ENCODE measurements around the gene ESX1. TPM values are rescaled to one million over a fixed set of nuclear protein-coding genes. Genes with fewer than 3 reads are reported as not detected.
A peak's percentile ranks its signal among the peaks of the same experiment; 100 is the strongest.
"Not testable (repeated sequence)": the region's sequence is repeated elsewhere in the genome, so short reads cannot be mapped to it uniquely, and the experiment has no call there.

The ESX1 gene
- total RNA-seq, 1 donor: not detected

DNA sequence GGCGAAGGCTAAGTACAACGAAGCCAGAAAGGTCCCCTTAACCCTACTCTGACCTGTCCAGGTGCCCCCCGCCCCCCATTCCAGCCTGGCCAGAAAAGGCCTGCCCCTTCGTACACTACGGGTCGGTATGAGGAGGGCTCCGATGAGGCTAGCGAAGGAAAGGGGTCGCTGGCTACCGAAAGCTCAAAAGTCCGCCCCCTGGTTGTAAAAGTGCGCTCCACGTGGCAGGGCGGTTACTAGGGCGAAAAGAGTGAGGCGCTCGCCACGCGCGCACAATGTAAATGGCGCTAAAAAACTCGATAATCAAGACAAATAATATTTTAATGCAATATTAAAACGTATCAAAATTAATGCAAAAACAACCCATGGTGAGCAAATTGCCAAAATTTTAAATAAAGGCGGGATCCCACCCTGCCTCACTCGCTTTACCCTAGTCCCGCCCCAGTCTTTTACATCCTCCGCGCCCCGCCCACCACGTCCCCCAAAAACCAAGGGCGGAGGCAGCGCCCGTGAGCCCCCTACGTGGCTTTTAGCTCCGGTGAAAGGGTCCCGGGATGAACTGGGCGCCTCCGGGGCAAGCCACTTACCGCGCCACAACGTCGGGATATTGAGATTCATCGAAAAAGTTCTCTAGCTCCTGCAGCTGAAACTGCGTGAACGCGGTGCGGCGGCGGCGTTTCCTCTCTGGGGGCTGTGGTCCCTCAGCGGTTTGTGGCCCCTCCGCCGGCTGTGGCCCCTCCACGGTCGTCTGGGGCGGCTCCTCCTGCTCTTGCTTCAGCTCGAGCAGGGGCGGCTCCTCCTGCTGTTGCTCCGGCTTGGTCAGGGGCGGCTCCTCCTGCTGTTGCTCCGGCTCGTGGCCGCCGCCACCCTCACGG is 929 bp downstream of the ESX1 start:
- DNase-seq (ENCODE audit: low read depth): no peak
- TF ChIP-seq, protein P1, sequence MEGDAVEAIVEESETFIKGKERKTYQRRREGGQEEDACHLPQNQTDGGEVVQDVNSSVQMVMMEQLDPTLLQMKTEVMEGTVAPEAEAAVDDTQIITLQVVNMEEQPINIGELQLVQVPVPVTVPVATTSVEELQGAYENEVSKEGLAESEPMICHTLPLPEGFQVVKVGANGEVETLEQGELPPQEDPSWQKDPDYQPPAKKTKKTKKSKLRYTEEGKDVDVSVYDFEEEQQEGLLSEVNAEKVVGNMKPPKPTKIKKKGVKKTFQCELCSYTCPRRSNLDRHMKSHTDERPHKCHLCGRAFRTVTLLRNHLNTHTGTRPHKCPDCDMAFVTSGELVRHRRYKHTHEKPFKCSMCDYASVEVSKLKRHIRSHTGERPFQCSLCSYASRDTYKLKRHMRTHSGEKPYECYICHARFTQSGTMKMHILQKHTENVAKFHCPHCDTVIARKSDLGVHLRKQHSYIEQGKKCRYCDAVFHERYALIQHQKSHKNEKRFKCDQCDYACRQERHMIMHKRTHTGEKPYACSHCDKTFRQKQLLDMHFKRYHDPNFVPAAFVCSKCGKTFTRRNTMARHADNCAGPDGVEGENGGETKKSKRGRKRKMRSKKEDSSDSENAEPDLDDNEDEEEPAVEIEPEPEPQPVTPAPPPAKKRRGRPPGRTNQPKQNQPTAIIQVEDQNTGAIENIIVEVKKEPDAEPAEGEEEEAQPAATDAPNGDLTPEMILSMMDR (IDR thresholded peaks at IDR 0.05; ENCODE audit: insufficient read depth, low read depth, low read length): no peak
- H3K4me3 ChIP-seq (ENCODE audit: low read depth, low read length): peak overlapping the region; percentile 36

DNA sequence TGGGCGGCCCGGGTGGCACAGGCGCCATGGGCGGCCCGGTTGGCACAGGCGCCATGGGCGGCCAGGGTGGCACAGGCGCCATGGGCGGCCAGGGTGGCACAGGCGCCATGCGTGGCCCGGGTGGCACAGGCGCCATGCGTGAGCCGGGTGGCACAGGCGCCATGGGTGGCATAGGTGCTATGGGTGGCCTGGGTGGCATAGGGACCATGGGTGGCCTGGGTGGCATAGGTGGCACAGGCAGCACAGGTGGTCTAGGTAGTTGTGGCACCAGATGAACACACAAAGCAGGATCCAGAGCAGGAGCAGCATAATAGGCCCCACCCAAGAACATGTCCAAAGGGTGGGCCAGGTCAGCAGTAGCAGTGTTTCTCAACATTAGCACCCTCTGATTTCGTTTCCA is 4.3 kb downstream of the ESX1 start:
- no peak overlapping the region for H3K4me3 ChIP-seq (ENCODE audit: low read depth, low read length)
- DNase-seq (ENCODE audit: low read depth): no peak
- TF ChIP-seq, protein P1 (IDR thresholded peaks at IDR 0.05; ENCODE audit: insufficient read depth, low read depth, low read length): no peak

DNA sequence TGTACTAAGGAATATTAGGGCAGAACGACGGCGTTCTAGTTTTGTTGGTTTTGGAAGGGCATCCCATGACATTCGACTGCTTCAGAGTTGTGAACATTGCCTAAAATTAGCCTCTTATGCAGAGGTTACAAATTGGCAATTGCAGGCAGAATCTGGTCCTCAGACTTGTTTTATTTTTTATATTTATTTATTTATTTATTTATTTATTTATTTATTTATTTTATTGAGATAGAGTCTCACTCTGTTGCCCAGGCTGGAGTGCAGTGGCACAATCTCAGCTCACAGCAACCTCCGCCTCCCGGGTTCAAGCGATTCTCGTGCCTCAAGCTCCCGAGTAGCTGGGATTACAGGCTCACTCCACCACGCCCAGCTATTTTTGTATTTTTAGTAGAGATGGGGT is 24.7 kb downstream of the ESX1 start:
- H3K4me3 ChIP-seq (ENCODE audit: low read depth, low read length); DNase-seq (ENCODE audit: low read depth): not testable (repeated sequence)

DNA sequence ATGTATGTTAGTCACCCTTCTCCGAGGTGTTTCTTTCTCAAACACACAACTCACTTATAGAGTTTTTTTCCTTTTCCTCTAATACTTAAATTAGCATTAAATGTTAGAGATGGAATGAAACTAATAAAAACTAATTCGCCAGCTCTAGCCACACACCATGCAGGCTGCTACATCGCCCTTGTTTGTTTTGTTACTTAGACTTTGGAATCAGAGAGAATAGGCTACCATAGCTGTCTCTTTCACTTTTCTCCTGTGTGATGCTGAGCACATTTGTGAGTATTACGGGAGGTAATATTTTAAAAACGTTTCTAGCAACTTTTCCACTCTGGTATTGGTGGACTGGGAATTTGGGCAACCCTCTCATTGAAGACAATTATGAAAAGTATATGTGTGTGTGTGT is 43.5 kb downstream of the ESX1 start:
- no peak overlapping the region for H3K4me3 ChIP-seq (ENCODE audit: low read depth, low read length)
- TF ChIP-seq, protein P1 (IDR thresholded peaks at IDR 0.05; ENCODE audit: insufficient read depth, low read depth, low read length): no peak
- no peak for DNase-seq (ENCODE audit: low read depth)

DNA sequence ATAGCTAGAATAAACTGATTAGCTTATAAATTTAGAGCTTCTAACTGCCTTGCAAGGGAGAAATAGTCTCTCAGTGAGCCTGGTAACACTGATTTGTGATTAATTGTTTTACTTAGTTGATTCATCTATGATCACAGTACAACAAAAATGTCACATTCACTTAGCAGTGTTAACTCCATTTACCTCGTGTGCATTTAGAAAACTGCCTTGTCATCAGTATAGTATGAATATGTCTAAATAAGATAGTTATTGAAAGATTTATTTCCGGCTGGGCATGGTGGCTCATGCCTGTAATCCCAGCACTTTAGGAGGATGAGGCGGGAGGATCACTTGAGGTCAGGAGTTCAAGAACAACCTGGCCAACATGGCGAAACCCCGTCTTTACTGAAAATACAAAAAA is 49.2 kb downstream of the ESX1 start:
- H3K4me3 ChIP-seq (ENCODE audit: low read depth, low read length): no peak overlapping the region
- DNase-seq (ENCODE audit: low read depth): no peak
- TF ChIP-seq, protein P1 (IDR thresholded peaks at IDR 0.05; ENCODE audit: insufficient read depth, low read depth, low read length): no peak

Other genes starting within 250 kb of the ESX1 start
- gene H2BW1, start 241.2 kb downstream of the ESX1 start, total RNA-seq: not detected in 2 replicates
- gene H2BW2, start 215.0 kb downstream of the ESX1 start, total RNA-seq: not detected in 2 replicates
- 3.9 and 5.2 TPM in 2 replicates for gene TMSB15C, start 178.7 kb downstream of the ESX1 start, total RNA-seq
- 0.43 and 0.64 TPM in 2 replicates for gene ZCCHC18, start 142.4 kb downstream of the ESX1 start, total RNA-seq
- 5.6 and 5.8 TPM in 2 replicates for gene SLC25A53, start 97.9 kb downstream of the ESX1 start, total RNA-seq
- 25.1 and 35.8 TPM in 2 replicates for gene FAM199X, start 88.5 kb downstream of the ESX1 start, total RNA-seq